SK-N-SH (cell line): ENCODE results near the gene DELE1. TPM values are rescaled to one million over a fixed set of nuclear protein-coding genes. Genes with fewer than 3 reads are reported as not detected.

Experiments used
- CTCF ChIA-PET: fragments of 300-600, 350-600 bp; formaldehyde crosslinking; extraction: SDS; loops from one replicate; lab custom pipeline; 2021; lab: Yijun Ruan, JAX
- POLR2A ChIA-PET: fragments of 350-600 bp; sonication (Branson Sonifier 250); formaldehyde crosslinking; extraction: SDS; loops from one replicate; lab custom pipeline; 2020; ENCODE audit warnings: antibody characterized with exemption, inconsistent platforms; lab: Yijun Ruan, JAX
- DNase-seq: peaks from one replicate; pipeline ENCODE4 v3.0.0; 2012
- H2AFZ ChIP-seq: fragments of 200-600 bp; sonication (generic); 2 replicates; pipeline ENCODE4 v1.8.1; 2016; ENCODE audit warnings: antibody characterized with exemption, mild to moderate bottlenecking, low read depth
- H3F3A ChIP-seq: fragments of 200-600 bp; sonication (generic); replicated peaks from 2 replicates; pipeline ENCODE3; 2016; ENCODE audit warnings: antibody characterized with exemption, mild to moderate bottlenecking; ENCODE audit not compliant: insufficient read depth
- H3K27ac ChIP-seq, 2 experiments: fragments of 200-500 bp in 1 of 2; fragments of 200-600 bp in 1 of 2; sonication (Bioruptor generic) in 1 of 2; sonication (generic), shearing (Covaris generic) in 1 of 2; 2 replicates each; pipeline versions ENCODE4 v1.5.1 to v1.6.1; 2014 to 2016; ENCODE audit warnings: low read depth in 2 of 2, inconsistent platforms in 1 of 2, low read length in 1 of 2, mild to moderate bottlenecking in 1 of 2, mixed read lengths in 1 of 2
- H3K27me3 ChIP-seq: fragments of 200-600 bp; sonication (generic), shearing (Covaris generic); 2 replicates; pipeline ENCODE4 v1.6.1; 2016; ENCODE audit warnings: mixed run types; ENCODE audit not compliant: insufficient read depth
- H3K36me3 ChIP-seq, 2 experiments: fragments of 200-500 bp in 1 of 2; fragments of 200-600 bp in 1 of 2; sonication (Bioruptor generic) in 1 of 2; sonication (generic) in 1 of 2; replicated peaks in 1 of 2; 2 replicates each; pipeline versions ENCODE3 to v1.5.1; 2014 to 2016; ENCODE audit warnings: low read length in 1 of 2, mild to moderate bottlenecking in 1 of 2; ENCODE audit not compliant: insufficient read depth in 2 of 2, control insufficient read depth in 1 of 2
- H3K4me1 ChIP-seq, 2 experiments: fragments of 200-500 bp in 1 of 2; fragments of 200-600 bp in 1 of 2; sonication (Bioruptor generic) in 1 of 2; sonication (generic), shearing (Covaris generic) in 1 of 2; 2 replicates each; pipeline versions ENCODE4 v1.5.1 to v1.6.1; 2014 to 2016; ENCODE audit warnings: low read depth in 1 of 2, low read length in 1 of 2, mixed run types in 1 of 2; ENCODE audit not compliant: insufficient read depth in 2 of 2, control insufficient read depth in 1 of 2
- H3K4me2 ChIP-seq: fragments of 200-600 bp; sonication (generic), shearing (Covaris generic); 2 replicates; pipeline ENCODE4 v1.6.1; 2017; ENCODE audit warnings: mixed run types
- H3K4me3 ChIP-seq, 2 experiments: fragments of 200-500 bp in 1 of 2; fragments of 200-600 bp in 1 of 2; sonication (Bioruptor generic) in 1 of 2; sonication (generic), shearing (Covaris generic) in 1 of 2; 2 replicates each; pipeline versions ENCODE4 v1.5.1 to v1.8.1; 2014 to 2016; ENCODE audit warnings: low read depth in 2 of 2, inconsistent platforms in 1 of 2, low read length in 1 of 2, mild to moderate bottlenecking in 1 of 2, mixed read lengths in 1 of 2, moderate library complexity in 1 of 2
- H3K79me2 ChIP-seq: fragments of 200-600 bp; sonication (generic); 2 replicates; pipeline ENCODE4 v1.8.1; 2017; ENCODE audit warnings: mild to moderate bottlenecking; ENCODE audit not compliant: insufficient read depth
- H3K9ac ChIP-seq: fragments of 200-600 bp; sonication (generic); 2 replicates; pipeline ENCODE4 v1.6.1; 2017; ENCODE audit warnings: mixed run types
- H3K9me2 ChIP-seq: fragments of 200-600 bp; sonication (generic); 2 replicates; pipeline ENCODE4 v1.6.1; 2017; ENCODE audit warnings: mixed run types
- H3K9me3 ChIP-seq: fragments of 200-600 bp; sonication (generic); 2 replicates; pipeline ENCODE4 v1.6.1; 2017; ENCODE audit warnings: mixed run types, mild to moderate bottlenecking, moderate library complexity
- H4K20me1 ChIP-seq: fragments of 200-600 bp; sonication (generic); 2 replicates; pipeline ENCODE4 v1.6.1; 2017; ENCODE audit warnings: mild to moderate bottlenecking, mixed run types; ENCODE audit not compliant: insufficient read depth
- FOXM1 ChIP-seq: IDR thresholded peaks from 2 replicates; pipeline ENCODE4 v1.4.0; 2012; ENCODE audit warnings: low read depth, mild to moderate bottlenecking
- GABPA ChIP-seq: IDR thresholded peaks from 2 replicates; pipeline ENCODE4 v1.4.0; 2012; ENCODE audit warnings: low read depth, mild to moderate bottlenecking
- JUND ChIP-seq: IDR thresholded peaks from 2 replicates; pipeline ENCODE4 v1.4.0; 2012
- MAX ChIP-seq: IDR thresholded peaks from 2 replicates; pipeline ENCODE4 v1.4.0; 2012; ENCODE audit warnings: low read depth
- POLR2AphosphoS5 ChIP-seq: IDR thresholded peaks from 2 replicates; pipeline ENCODE4 v1.6.1; 2012; ENCODE audit warnings: low read depth, low read length
- RCOR1 ChIP-seq: fragments of 150-350 bp; IDR thresholded peaks from 2 replicates; pipeline ENCODE4 v1.6.1; 2017; ENCODE audit warnings: antibody characterized with exemption, low read length
- REST ChIP-seq: IDR thresholded peaks from 2 replicates; pipeline ENCODE4 v1.6.1; 2012; ENCODE audit warnings: mild to moderate bottlenecking, low read depth, low read length, moderate library complexity
- TEAD4 ChIP-seq: IDR thresholded peaks from 2 replicates; pipeline ENCODE4 v1.4.0; 2012; ENCODE audit warnings: mild to moderate bottlenecking, borderline replicate concordance; ENCODE audit not compliant: insufficient read depth
- USF1 ChIP-seq: IDR thresholded peaks from 2 replicates; pipeline ENCODE4 v1.4.0; 2012; ENCODE audit warnings: low read depth, borderline replicate concordance
- USF2 ChIP-seq: fragments of 150-350 bp; IDR thresholded peaks from 2 replicates; pipeline ENCODE4 v1.6.1; 2017; ENCODE audit warnings: antibody characterized with exemption, low read length, low read depth, borderline replicate concordance
- WGBS: methylation state at CpG from one replicate; pipeline ENCODE4 v1.1.6; 2017; ENCODE audit warnings: low lambda C conversion rate; 5-methylcytosine and 5-hydroxymethylcytosine counted together
- polyA plus RNA-seq, 3 experiments: library from polyadenylated mRNA; depleted of rRNA; stranded (reverse); fragments of >200 nt; gene quantifications; 2 replicates each; pipeline ENCODE4 v1.2.3, GENCODE V29; 2012

Gene DELE1
- polyA plus RNA-seq, 1 of the 3 experiments (the other 2 are of a cell fraction): 60.3 TPM

GRCh38 chr5:141969783-141970771 is 46.4 kb downstream of the DELE1 start:
- DNase-seq: no peak
- Histone ChIP-seq H3F3A (peaks cover 21% of the 10 kb centered on the region), H2AFZ (peak overlapping the region; percentile 70), H3K36me3 (peaks cover 20 to 30% of the 10 kb centered on the region in 2 experiments), H3K4me2 (peak overlapping the region; percentile 83), H3K4me1 (peaks cover 9 to 13% of the 10 kb centered on the region in 2 experiments; a peak in 3 of 4 replicates), H3K9ac (peak overlapping the region; percentile 93), H3K9me2 (no peaks in the 10 kb centered on the region), H3K27ac (peak overlapping the region; percentile 84 to 90), H3K79me2 (peaks cover 55% of the 10 kb centered on the region), H3K9me3 (no peaks in the 10 kb centered on the region), H4K20me1 (no peaks in the 10 kb centered on the region), H3K4me3 (peak overlapping the region; percentile 81 to 85), H3K27me3 (no peaks in the 10 kb centered on the region)
- POLR2A ChIA-PET: interaction anchor here (0.9 to 1.7 kb wide), 4 partner anchors 9 to 289 kb away, joined by 3 to 5 read pairs (median 5); partner anchors contain the start of gene ARAP3
- WGBS: 52% methylated on average over 2 of the region's 2 CpGs
- no peak for TF ChIP-seq POLR2AphosphoS5
- TF ChIP-seq MAX: no peak
- no peak for TF ChIP-seq REST
- TF ChIP-seq USF2: no peak
- no peak for TF ChIP-seq GABPA
- no peak for TF ChIP-seq FOXM1
- no peak for TF ChIP-seq RCOR1
- TF ChIP-seq USF1: no peak
- no peak for TF ChIP-seq JUND
- no peak for TF ChIP-seq TEAD4
- CTCF ChIA-PET: interaction anchor here (0.7 to 7.8 kb wide), 27 partner anchors 8 to 636 kb away, joined by 3 to 99 read pairs (median 6); partner anchors contain the start of genes DIAPH1, PCDH1 and PCDH12
